ENCODE results near the gene ZNF732.

The ZNF732 gene

DNA sequence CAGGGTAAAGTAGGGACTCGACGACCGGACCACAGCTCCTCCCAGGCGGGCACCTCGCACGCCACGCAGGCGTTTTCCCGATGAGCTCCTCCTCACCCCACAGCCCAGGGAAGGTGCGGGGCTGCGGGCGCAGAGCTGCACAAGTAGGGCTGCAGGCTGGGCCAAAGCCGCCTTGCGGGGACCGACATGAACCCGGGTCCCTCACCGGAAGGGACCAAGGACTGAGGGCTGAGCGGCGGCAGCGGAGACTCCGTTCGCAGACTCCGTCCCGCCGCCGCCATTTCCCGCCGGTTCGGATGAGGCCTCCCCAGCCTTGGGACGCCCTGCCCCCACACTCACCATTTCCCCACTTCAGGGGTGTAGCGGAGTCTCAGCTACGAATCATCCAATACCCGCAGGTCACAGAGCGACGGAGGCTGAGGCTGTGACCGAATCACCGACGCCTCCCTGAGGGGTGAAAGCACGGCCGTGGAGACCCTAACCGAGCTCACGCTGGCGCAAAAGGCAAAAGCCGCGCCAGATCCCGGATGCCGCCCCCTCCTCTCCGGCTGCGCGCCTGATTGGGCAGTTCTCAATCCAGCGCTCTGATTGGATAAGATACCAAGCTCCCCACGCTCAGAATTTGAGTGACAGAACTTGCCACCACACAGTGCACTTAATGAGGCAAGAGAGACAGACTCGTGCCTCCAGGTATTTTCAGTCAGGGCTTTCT, at the start of gene ZNF732:
ZNF732 (minus strand) TSS at position 506 of the 712 bp plus-strand sequence; CDS start at position 342, 164 bp downstream.
- peak; percentile 97 for ATAC-seq
- no peak for TF ChIP-seq ZNF8 (CRISPR knock-in tag; IDR thresholded peaks at IDR 0.05)
- TF ChIP-seq SNAI2 (CRISPR knock-in tag; IDR thresholded peaks at IDR 0.05) = no peak
- TF ChIP-seq, protein P1, sequence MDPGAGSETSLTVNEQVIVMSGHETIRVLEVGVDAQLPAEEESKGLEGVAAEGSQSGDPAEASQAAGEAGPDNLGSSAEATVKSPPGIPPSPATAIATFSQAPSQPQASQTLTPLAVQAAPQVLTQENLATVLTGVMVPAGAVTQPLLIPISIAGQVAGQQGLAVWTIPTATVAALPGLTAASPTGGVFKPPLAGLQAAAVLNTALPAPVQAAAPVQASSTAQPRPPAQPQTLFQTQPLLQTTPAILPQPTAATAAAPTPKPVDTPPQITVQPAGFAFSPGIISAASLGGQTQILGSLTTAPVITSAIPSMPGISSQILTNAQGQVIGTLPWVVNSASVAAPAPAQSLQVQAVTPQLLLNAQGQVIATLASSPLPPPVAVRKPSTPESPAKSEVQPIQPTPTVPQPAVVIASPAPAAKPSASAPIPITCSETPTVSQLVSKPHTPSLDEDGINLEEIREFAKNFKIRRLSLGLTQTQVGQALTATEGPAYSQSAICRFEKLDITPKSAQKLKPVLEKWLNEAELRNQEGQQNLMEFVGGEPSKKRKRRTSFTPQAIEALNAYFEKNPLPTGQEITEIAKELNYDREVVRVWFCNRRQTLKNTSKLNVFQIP (CRISPR knock-in tag; IDR thresholded peaks at IDR 0.05; ENCODE audit: borderline replicate concordance, low read depth) = no peak
- TF ChIP-seq, protein P2, sequence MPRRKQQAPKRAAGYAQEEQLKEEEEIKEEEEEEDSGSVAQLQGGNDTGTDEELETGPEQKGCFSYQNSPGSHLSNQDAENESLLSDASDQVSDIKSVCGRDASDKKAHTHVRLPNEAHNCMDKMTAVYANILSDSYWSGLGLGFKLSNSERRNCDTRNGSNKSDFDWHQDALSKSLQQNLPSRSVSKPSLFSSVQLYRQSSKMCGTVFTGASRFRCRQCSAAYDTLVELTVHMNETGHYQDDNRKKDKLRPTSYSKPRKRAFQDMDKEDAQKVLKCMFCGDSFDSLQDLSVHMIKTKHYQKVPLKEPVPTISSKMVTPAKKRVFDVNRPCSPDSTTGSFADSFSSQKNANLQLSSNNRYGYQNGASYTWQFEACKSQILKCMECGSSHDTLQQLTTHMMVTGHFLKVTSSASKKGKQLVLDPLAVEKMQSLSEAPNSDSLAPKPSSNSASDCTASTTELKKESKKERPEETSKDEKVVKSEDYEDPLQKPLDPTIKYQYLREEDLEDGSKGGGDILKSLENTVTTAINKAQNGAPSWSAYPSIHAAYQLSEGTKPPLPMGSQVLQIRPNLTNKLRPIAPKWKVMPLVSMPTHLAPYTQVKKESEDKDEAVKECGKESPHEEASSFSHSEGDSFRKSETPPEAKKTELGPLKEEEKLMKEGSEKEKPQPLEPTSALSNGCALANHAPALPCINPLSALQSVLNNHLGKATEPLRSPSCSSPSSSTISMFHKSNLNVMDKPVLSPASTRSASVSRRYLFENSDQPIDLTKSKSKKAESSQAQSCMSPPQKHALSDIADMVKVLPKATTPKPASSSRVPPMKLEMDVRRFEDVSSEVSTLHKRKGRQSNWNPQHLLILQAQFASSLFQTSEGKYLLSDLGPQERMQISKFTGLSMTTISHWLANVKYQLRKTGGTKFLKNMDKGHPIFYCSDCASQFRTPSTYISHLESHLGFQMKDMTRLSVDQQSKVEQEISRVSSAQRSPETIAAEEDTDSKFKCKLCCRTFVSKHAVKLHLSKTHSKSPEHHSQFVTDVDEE (CRISPR knock-in tag; IDR thresholded peaks at IDR 0.05) = no peak
- TF ChIP-seq BACH2 (CRISPR knock-in tag; IDR thresholded peaks at IDR 0.05; ENCODE audit: borderline replicate concordance) = no peak
- TF ChIP-seq, protein P3, sequence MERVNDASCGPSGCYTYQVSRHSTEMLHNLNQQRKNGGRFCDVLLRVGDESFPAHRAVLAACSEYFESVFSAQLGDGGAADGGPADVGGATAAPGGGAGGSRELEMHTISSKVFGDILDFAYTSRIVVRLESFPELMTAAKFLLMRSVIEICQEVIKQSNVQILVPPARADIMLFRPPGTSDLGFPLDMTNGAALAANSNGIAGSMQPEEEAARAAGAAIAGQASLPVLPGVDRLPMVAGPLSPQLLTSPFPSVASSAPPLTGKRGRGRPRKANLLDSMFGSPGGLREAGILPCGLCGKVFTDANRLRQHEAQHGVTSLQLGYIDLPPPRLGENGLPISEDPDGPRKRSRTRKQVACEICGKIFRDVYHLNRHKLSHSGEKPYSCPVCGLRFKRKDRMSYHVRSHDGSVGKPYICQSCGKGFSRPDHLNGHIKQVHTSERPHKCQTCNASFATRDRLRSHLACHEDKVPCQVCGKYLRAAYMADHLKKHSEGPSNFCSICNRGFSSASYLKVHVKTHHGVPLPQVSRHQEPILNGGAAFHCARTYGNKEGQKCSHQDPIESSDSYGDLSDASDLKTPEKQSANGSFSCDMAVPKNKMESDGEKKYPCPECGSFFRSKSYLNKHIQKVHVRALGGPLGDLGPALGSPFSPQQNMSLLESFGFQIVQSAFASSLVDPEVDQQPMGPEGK (CRISPR knock-in tag; IDR thresholded peaks at IDR 0.05; ENCODE audit: borderline replicate concordance) = no peak
- no peak for TF ChIP-seq TCF4 (CRISPR knock-in tag; IDR thresholded peaks at IDR 0.05; ENCODE audit: borderline replicate concordance)
- no peak for TF ChIP-seq PPARA (CRISPR knock-in tag; IDR thresholded peaks at IDR 0.05; ENCODE audit: borderline replicate concordance)
- TF ChIP-seq, protein P4, sequence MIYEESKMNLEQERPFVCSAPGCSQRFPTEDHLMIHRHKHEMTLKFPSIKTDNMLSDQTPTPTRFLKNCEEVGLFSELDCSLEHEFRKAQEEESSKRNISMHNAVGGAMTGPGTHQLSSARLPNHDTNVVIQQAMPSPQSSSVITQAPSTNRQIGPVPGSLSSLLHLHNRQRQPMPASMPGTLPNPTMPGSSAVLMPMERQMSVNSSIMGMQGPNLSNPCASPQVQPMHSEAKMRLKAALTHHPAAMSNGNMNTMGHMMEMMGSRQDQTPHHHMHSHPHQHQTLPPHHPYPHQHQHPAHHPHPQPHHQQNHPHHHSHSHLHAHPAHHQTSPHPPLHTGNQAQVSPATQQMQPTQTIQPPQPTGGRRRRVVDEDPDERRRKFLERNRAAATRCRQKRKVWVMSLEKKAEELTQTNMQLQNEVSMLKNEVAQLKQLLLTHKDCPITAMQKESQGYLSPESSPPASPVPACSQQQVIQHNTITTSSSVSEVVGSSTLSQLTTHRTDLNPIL (CRISPR knock-in tag; IDR thresholded peaks at IDR 0.05; ENCODE audit: low read depth) = no peak
- TF ChIP-seq GLIS3 (CRISPR knock-in tag; IDR thresholded peaks at IDR 0.05) = no peak
- no peak for TF ChIP-seq ZNF70 (CRISPR knock-in tag; IDR thresholded peaks at IDR 0.05)
- no peak for TF ChIP-seq OSR1 (CRISPR knock-in tag; IDR thresholded peaks at IDR 0.05)
- TF ChIP-seq RARB (CRISPR knock-in tag; IDR thresholded peaks at IDR 0.05) = no peak
- TF ChIP-seq, protein P5, sequence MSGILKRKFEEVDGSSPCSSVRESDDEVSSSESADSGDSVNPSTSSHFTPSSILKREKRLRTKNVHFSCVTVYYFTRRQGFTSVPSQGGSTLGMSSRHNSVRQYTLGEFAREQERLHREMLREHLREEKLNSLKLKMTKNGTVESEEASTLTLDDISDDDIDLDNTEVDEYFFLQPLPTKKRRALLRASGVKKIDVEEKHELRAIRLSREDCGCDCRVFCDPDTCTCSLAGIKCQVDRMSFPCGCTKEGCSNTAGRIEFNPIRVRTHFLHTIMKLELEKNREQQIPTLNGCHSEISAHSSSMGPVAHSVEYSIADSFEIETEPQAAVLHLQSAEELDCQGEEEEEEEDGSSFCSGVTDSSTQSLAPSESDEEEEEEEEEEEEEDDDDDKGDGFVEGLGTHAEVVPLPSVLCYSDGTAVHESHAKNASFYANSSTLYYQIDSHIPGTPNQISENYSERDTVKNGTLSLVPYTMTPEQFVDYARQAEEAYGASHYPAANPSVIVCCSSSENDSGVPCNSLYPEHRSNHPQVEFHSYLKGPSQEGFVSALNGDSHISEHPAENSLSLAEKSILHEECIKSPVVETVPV (CRISPR knock-in tag; IDR thresholded peaks at IDR 0.05) = no peak
- no peak for TF ChIP-seq ARNTL (CRISPR knock-in tag; IDR thresholded peaks at IDR 0.05; ENCODE audit: borderline replicate concordance, low read depth)
- no peak for TF ChIP-seq ESRRG (CRISPR knock-in tag; IDR thresholded peaks at IDR 0.05)
- TF ChIP-seq ZC3H10 (CRISPR knock-in tag; IDR thresholded peaks at IDR 0.05) = no peak

DNA sequence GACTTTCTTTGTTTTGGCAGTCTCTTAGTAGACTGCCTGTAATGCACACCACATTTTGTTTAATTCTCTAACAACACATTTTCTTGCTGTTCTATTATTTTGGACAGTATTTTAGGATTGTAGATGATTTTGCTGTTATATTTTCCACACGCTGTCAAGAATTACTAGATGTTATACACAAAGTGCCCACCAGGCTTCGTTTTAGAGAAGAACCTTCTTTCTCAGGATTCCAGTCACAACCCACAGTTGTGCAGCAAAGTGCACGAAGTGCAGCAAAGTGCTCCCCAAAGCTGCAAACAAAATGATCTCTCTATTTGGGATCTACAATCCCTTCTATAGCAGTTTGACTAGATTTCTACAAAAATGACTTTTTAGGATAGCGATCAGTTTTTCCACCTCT, 34.7 kb upstream of the ZNF732 start:
- no peak for ATAC-seq
- no peak for TF ChIP-seq ZNF8 (CRISPR knock-in tag; IDR thresholded peaks at IDR 0.05)
- TF ChIP-seq ARNTL (CRISPR knock-in tag; IDR thresholded peaks at IDR 0.05; ENCODE audit: borderline replicate concordance, low read depth) = no peak
- TF ChIP-seq, protein P2 (CRISPR knock-in tag; IDR thresholded peaks at IDR 0.05) = no peak
- TF ChIP-seq BACH2 (CRISPR knock-in tag; IDR thresholded peaks at IDR 0.05; ENCODE audit: borderline replicate concordance) = no peak
- no peak for TF ChIP-seq CSDC2 (CRISPR knock-in tag; IDR thresholded peaks at IDR 0.05)
- TF ChIP-seq, protein P1 (CRISPR knock-in tag; IDR thresholded peaks at IDR 0.05; ENCODE audit: borderline replicate concordance, low read depth) = no peak
- TF ChIP-seq, protein P4 (CRISPR knock-in tag; IDR thresholded peaks at IDR 0.05; ENCODE audit: low read depth) = no peak
- TF ChIP-seq ZFP3 (CRISPR knock-in tag; IDR thresholded peaks at IDR 0.05) = no peak
- no peak for TF ChIP-seq ZFP30 (CRISPR knock-in tag; IDR thresholded peaks at IDR 0.05)
- TF ChIP-seq GLIS3 (CRISPR knock-in tag; IDR thresholded peaks at IDR 0.05) = no peak
- no peak for TF ChIP-seq ESRRG (CRISPR knock-in tag; IDR thresholded peaks at IDR 0.05)
- no peak for TF ChIP-seq TOX (CRISPR knock-in tag; IDR thresholded peaks at IDR 0.05; ENCODE audit: borderline replicate concordance)
